ENCODE data around the gene TMEM154.

- no peak for TF ChIP-seq CTCF (conservative IDR thresholded peaks at IDR 0.05; ENCODE audit: low read depth, low read length)
- TF ChIP-seq EZH2 (IDR thresholded peaks at IDR 0.05; ENCODE audit: borderline replicate concordance, low read depth, low read length, poor library complexity, severe bottlenecking), result no peak
Measured at GRCh38 chr4:152682143-152682941, 2.5 kb upstream of the TMEM154 start.

Measured in A673 (cell line).